EH (cell line): Measurements from ENCODE around the gene FAM228A.
"Not testable (repeated sequence)": the region's sequence is repeated elsewhere in the genome, so short reads cannot be mapped to it uniquely, and the experiment has no call there.

ENCODE experiments used
- DNase-seq: peaks from one replicate; pipeline ENCODE4 v3.0.0-alpha.2; 2015; ENCODE audit warnings: low read depth

FAM228A gene

GRCh38 chr2:24174851-24175277 is at the start of gene FAM228A:
Gene FAM228A (plus strand): TSS chr2:24175053. CDS start chr2:24175481, 428 bp downstream.
- DNase-seq, result no peak

- no peak for DNase-seq
Measured at GRCh38 chr2:24125956-24126355, 48.9 kb upstream of the FAM228A start.

GRCh38 chr2:24132543-24132942 is 42.3 kb upstream of the FAM228A start:
- DNase-seq, result no peak

GRCh38 chr2:24140305-24140704 is 34.5 kb upstream of the FAM228A start:
- not testable (repeated sequence) for DNase-seq

- no peak for DNase-seq
Measured at GRCh38 chr2:24147364-24147763, 27.5 kb upstream of the FAM228A start.

- no peak for DNase-seq
Measured at GRCh38 chr2:24152413-24153197, 22.2 kb upstream of the FAM228A start.

- DNase-seq, result no peak
Measured at GRCh38 chr2:24153478-24153877, 21.4 kb upstream of the FAM228A start.

- DNase-seq, result no peak
Measured at GRCh38 chr2:24158131-24158530, 16.7 kb upstream of the FAM228A start.

- no peak for DNase-seq
Measured at GRCh38 chr2:24159708-24160107, 15.1 kb upstream of the FAM228A start.

- DNase-seq, result no peak
Measured at GRCh38 chr2:24160761-24161160, 14.1 kb upstream of the FAM228A start.

- no peak for DNase-seq
Measured at GRCh38 chr2:24162494-24162893, 12.4 kb upstream of the FAM228A start.

GRCh38 chr2:24163186-24163585 is 11.7 kb upstream of the FAM228A start:
- no peak for DNase-seq

- DNase-seq, result no peak
Measured at GRCh38 chr2:24163601-24164000, 11.3 kb upstream of the FAM228A start.

GRCh38 chr2:24164416-24164973 is 10.4 kb upstream of the FAM228A start:
- DNase-seq, result peak; percentile 22

- no peak for DNase-seq
Measured at GRCh38 chr2:24169023-24169422, 5.8 kb upstream of the FAM228A start.

- peak; percentile 7 for DNase-seq
Measured at GRCh38 chr2:24175631-24176187, 856 bp downstream of the FAM228A start.

- DNase-seq, result no peak
Measured at GRCh38 chr2:24176326-24176725, 1.5 kb downstream of the FAM228A start.

- DNase-seq, result no peak
Measured at GRCh38 chr2:24179683-24180082, 4.8 kb downstream of the FAM228A start.

GRCh38 chr2:24181849-24182248 is 7.0 kb downstream of the FAM228A start:
- no peak for DNase-seq

GRCh38 chr2:24182507-24182906 is 7.7 kb downstream of the FAM228A start:
- DNase-seq, result no peak

GRCh38 chr2:24183366-24184069 is 8.7 kb downstream of the FAM228A start:
- DNase-seq, result no peak

- DNase-seq, result no peak
Measured at GRCh38 chr2:24189551-24189950, 14.7 kb downstream of the FAM228A start.

- no peak for DNase-seq
Measured at GRCh38 chr2:24190503-24190902, 15.7 kb downstream of the FAM228A start.
